Right renal pelvis (tissue), 4 donors: ENCODE data around the gene SAMHD1. TPM values are rescaled to one million over a fixed set of nuclear protein-coding genes. Genes with fewer than 3 reads are reported as not detected.
"Not testable (repeated sequence)": the region's sequence is repeated elsewhere in the genome, so short reads cannot be mapped to it uniquely, and the experiment has no call there.

ENCODE experiments used
- DNase-seq, 4 donors: peaks; one replicate each; pipeline ENCODE4 v3.0.0-alpha.2; 2013; ENCODE audit warnings: low read depth in 4 of 4, low spot score in 3 of 4, missing footprints in 1 of 4
- polyA plus RNA-seq, 4 donors: library from polyadenylated mRNA; unstranded; fragments of 120-200 nt; gene quantifications; one replicate each; pipeline ENCODE4 v1.2.1, GENCODE V29; 2013; ENCODE audit not compliant: insufficient read length in 4 of 4

The SAMHD1 gene
- polyA plus RNA-seq, 4 donors, result 22.1 to 27.6 (median 25.6) TPM

GRCh38 chr20:36917943-36918342 is 33.6 kb downstream of the SAMHD1 start:
- DNase-seq, result no peak

- DNase-seq, result no peak
These were observed 34.3 kb downstream of the SAMHD1 start for GRCh38 chr20:36917240-36917639.

GRCh38 chr20:36916199-36916598 is 35.3 kb downstream of the SAMHD1 start:
- DNase-seq, result no peak

DNA sequence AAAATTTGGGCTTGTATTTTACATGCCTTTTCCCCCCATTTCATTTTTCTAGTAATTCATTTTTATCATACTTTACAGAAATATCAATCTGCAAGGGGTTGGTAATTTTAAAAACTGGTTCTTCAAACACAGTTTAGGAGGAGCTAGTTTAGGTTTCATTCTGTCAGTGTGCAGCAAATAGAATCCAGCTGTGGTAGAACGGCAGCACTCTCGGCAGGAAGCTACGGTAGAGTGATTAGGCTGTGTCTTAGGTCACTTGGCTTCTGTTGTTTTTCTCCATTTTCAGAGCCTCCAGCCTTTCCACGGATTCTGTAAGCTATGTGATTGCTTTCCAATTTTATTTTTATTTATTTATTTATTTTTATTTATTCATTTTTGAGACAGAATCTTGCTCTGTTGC is 42.9 kb downstream of the SAMHD1 start:
- peak in 3 of 4 donors; percentile 15 to 25 (median 22) for DNase-seq

- not testable (repeated sequence) for DNase-seq
These were observed 45.4 kb downstream of the SAMHD1 start for GRCh38 chr20:36906086-36906485.

GRCh38 chr20:36905566-36905965 is 45.9 kb downstream of the SAMHD1 start:
- not testable (repeated sequence) for DNase-seq

GRCh38 chr20:36904690-36905089 is 46.8 kb downstream of the SAMHD1 start:
- DNase-seq, result no peak

GRCh38 chr20:36895036-36895435 is 56.5 kb downstream of the SAMHD1 start:
- no peak for DNase-seq

DNA sequence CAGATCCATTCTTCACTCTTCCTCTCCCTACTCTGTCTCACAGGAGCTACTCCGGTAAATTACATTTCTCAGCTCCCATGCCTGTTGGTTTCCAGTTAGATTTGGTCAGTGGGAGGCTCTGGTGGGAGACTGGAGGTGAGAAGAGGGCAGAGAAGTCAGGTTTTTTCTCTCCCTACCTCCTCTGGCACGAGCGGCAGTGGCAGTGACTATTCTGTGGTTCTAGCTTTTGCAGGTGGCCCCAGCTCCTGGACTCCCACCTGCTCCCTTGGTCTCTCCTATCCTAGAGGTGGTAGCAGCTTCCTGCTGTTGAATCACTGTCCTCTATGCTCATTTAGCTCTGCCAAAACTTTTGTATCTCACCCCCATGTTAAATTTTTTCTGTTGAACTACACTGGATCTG is 57.7 kb downstream of the SAMHD1 start:
- DNase-seq, result no peak

- no peak for DNase-seq
These were observed 60.3 kb downstream of the SAMHD1 start for GRCh38 chr20:36891211-36891610.

- DNase-seq, result no peak
These were observed 60.9 kb downstream of the SAMHD1 start for GRCh38 chr20:36890586-36890985.

DNA sequence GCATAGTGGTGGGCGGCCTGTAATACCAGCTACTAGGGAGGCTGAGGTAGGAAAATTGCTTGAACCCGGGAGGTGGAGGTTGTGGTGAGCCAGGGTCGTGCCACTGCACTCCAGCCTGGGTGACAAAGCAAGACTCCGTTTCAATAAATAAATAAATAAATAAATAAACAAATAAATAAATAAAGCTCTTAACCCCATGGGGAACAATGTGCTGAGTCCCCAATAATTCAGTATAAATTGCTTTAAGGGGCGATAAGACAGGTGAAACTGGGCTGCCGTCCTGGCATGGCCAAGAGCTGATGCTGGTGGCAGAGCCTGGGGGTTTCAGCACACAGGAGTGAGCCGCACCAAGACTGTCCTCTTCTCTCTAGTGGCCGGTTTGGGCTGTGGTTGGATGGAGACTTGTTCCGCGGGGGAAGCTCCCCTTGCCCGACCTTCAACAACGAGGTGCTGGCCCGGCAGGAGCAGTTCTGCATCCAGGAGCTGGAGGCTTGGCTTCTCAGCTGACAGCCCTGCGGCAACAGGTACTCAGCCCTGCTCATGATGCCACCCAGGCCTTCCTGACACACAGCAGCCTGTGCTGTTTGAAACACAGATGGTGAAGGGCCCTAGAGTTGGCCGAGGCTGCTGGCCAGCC is 62.5 kb downstream of the SAMHD1 start:
- DNase-seq, result no peak

GRCh38 chr20:36887752-36888090 is 63.8 kb downstream of the SAMHD1 start:
- DNase-seq, result no peak

DNA sequence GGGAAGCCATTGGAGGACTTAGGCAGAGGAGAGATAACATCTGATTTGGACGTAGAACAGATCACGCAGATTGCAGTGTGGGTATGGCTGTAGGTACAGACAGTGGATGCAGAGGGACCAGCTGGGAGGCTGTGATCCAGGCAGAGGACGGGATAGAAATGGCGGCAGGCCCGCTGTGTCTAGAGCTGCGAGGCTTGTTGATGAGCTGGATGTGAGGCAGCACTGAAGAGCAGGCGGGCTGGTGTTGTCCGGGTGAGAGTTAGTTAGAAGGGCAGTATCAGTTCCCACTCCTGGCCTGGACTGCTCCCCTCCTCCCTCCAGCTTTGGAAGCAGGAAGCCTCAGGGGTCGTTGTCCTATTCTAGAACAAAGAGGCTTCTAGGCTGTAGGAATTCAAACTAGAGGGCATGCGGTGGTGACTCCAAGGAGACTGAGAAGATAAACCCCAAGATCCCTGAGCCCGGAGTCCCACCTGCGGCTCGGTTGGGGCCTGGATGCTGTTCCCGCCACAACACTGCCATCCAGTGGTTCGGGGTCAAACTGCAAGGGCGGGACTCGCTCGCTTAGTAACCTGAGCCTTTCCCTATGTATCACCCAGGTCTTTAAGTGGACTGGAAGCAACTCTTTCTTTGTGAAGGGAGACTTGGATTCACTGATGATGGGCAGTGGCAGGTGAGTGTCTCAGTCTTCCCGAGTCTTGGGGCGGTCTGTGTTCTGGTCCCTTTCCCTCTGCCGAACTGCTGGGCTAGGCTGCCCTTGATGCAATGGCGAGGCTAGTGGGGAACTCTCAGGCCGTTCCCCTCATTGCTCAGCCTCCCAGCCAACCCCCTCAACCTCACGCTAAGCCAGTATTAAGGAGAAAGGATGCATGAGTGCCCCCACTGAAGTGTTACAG is 64.4 kb downstream of the SAMHD1 start:
- DNase-seq, result peak; percentile 76 to 83 (median 78)

DNA sequence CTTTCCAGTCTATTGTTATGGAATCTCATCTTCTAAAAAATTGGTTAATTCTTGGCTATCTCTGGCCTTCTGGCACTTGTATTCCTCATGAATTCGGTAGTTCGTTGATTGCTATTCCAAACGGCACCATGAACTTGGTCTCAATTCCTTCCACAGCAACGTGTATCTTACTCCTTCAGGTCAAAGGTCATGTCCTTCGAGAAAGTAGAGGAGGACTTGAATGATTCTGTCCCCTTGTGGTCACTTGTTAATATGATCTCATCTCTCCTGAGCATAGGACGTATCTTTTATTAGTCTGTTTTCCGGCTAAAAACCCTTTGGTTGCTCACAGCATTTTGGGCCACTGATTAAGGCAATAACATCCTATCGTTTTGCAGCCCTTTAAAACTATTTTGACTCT is 66.2 kb downstream of the SAMHD1 start:
- DNase-seq, result no peak

- no peak for DNase-seq
These were observed 67.5 kb downstream of the SAMHD1 start for GRCh38 chr20:36883977-36884535.

GRCh38 chr20:36881888-36882287 is 69.6 kb downstream of the SAMHD1 start:
- DNase-seq, result no peak

GRCh38 chr20:36881331-36881730 is 70.2 kb downstream of the SAMHD1 start:
- no peak for DNase-seq

DNA sequence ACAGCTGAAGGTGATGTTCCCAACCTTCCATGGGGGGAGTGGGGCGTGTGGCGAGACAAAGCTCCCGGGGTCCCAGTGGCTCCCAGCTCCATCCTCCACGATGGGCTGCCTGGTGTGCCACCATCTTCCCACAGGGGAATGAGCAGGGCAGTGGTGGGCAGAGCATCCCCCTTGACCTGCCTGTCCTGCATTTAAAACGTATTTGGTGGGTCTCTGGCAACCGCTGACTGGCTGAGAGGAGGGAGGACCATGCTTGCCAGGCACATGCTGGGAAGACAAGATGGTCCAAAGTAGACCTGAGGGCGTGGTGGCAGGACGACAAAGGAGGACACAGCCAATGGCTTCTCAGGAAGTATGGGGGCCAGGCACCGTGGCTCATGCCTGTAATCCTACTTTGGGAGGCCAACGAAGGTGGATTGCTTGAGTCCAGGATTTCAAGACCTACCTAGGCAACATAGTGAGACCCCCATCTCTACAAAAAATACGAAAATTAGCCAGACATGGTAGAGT is 70.7 kb downstream of the SAMHD1 start:
- DNase-seq, result no peak

DNA sequence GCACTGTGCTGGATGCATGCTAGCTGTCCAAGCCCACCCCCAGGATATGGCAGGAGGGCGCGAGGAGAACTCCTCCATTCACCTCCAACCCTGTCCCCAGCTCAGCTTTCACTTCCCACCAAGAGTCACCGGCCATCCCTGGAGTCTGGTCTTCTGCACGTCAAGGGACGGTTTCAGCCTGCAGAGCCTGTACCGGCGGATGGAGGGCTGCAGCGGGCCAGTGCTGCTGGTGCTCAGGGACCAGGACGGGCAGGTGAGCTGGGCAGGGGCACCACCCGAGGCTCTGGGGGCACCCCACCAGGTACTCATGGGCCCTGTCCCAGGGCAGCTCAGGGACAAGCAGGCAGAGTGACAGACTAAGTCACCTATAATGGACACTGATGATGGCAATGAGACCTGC is 72.6 kb downstream of the SAMHD1 start:
- DNase-seq, result no peak

- DNase-seq, result no peak
These were observed 75.1 kb downstream of the SAMHD1 start for GRCh38 chr20:36876473-36876833.
